ENCODE data around the gene RREB1.

Gene RREB1

GRCh38 chr6:7230956-7231713 lies 123.4 kb downstream of the RREB1 start:
- DNase-seq: no peak

DNA sequence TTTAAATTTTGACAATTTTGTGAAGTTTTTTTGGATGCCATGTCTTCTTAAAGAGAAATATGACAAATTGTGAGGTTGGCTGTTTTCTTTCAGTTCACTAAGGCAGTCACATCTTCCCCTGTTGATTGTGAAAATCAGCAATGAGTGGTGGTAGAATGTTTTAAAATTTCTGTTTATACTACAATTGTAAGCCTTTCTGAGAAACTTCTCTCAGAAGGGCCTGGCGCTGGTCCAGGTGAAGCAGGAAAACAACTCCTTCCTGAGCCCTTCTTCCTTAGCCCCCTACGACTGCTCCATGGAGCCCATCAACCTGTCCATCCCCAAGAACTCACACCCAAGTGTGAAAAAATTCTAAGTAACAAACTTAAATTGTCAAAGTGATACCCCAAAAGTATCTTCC lies 124.6 kb downstream of the RREB1 start:
- DNase-seq: no peak

DNA sequence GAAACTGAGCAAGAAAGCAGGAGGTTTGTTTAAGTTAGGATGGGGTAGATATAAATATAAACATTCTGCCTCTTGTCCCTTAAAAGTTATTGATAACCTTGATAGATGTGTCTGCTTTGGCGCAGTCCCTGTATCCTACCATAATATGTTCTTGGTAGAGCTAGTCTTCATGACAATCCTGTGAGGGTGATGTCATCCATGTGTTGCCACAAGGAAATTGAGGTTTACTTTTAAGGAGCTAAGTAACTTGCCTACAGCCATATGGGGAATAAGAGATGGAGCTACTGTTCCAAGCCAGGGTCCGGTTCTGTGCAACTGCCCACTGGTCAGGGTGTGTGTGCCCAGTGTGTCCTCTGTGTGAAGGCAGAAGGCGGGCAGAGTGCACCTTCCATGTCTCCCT lies 126.8 kb downstream of the RREB1 start:
- no peak for DNase-seq

GRCh38 chr6:7235712-7236305 lies 128.0 kb downstream of the RREB1 start:
- no peak for DNase-seq

GRCh38 chr6:7236306-7237209 lies 128.8 kb downstream of the RREB1 start:
- DNase-seq: no peak

- DNase-seq: no peak
Observed at GRCh38 chr6:7237653-7238188, 130.0 kb downstream of the RREB1 start.

GRCh38 chr6:7238526-7238899 lies 130.8 kb downstream of the RREB1 start:
- no peak for DNase-seq

DNA sequence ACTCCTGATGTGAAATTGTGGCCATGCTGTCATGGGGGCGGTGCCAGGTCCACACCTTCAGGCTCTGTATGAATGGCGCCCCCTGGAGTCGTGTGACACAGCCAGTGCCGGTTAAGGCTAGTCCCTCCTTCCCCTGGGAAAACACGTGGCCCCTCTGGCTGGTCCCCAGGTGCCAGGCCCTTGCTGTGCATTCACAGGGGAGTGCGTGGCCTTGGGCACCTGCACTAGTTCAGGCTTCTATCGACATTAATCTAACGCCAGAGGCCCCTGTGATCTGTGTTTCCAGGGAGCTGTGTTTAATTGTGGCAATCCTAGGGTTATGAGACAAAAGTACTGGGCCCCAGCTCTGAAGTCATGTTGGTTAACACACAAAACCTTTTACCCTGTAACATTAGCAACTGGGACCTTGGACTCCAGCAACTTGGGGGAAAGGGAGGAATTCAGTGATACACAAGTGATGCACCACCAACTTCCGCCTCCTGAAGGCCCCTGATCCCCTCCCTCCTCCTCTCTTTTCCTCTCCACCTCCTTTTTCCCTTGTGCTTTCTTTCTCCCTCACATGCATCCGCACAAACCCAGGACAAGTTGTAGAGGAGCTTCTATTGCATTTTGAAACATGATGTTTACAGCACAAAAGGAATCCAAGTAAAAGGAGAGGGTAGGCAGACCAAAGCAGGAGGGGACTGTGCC lies 131.3 kb downstream of the RREB1 start:
- peak; percentile 87 to 90 for DNase-seq

DNA sequence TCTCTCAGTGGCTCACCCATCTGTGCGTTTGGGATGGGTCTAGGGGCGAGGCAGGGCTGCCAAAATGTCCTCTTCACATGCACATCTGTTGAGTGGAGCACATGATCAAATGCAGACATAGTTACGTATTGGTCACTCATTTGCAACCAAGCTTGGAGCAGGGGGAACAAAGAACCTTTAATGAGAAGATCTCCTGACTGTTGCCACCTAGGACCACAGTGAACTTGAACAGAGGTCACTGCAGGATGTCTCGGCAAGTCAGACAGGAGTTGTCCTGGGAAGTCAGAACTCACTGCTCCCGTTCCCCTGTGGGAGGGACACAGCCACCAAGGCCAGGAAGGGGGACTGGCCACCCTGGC lies 131.8 kb downstream of the RREB1 start:
- DNase-seq: no peak

- no peak for DNase-seq
Observed at GRCh38 chr6:7240351-7240750, 132.6 kb downstream of the RREB1 start.

- DNase-seq: no peak
Observed at GRCh38 chr6:7241160-7241559, 133.4 kb downstream of the RREB1 start.

- no peak for DNase-seq
Observed at GRCh38 chr6:7241709-7242645, 134.2 kb downstream of the RREB1 start.

GRCh38 chr6:7242835-7243178 lies 135.0 kb downstream of the RREB1 start:
- no peak for DNase-seq

DNA sequence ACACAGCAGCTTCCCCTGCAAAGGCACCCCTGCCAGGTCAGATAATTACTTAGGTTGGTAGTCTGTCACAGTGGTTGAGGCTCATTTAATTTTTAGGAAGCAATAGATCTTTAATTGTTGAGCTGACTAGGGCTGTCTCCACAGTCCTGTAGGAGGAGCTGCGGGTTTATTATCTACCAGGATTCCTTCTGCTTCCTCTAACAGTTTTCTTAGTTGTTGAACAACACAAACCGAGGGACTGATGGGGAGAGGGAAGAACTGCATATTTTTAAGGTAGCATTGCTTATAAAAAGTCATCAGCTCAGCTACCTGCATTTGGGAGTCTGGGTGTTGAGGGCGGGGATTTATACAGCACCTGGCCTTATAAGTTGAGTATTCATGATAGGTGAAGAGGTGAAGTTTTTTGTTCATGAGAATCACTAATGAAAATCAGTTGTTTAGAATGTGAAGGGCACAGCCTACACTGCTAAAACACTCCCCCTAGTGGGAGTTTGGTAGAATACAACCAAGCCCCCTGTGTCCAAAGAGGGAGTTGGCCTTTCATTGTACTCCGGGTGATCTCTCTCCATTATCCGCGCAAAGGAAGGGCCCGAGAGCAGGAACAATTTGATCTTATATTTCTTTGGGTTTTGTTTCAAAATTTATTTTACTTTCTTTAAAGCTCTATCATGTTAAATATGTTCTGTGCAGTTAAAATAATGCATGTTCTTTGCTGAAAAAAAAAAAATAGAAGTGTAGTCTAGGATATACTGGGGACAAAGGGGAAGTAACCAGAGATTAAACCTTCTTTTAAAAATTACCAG lies 135.6 kb downstream of the RREB1 start:
- DNase-seq: peak; percentile 39 to 42

DNA sequence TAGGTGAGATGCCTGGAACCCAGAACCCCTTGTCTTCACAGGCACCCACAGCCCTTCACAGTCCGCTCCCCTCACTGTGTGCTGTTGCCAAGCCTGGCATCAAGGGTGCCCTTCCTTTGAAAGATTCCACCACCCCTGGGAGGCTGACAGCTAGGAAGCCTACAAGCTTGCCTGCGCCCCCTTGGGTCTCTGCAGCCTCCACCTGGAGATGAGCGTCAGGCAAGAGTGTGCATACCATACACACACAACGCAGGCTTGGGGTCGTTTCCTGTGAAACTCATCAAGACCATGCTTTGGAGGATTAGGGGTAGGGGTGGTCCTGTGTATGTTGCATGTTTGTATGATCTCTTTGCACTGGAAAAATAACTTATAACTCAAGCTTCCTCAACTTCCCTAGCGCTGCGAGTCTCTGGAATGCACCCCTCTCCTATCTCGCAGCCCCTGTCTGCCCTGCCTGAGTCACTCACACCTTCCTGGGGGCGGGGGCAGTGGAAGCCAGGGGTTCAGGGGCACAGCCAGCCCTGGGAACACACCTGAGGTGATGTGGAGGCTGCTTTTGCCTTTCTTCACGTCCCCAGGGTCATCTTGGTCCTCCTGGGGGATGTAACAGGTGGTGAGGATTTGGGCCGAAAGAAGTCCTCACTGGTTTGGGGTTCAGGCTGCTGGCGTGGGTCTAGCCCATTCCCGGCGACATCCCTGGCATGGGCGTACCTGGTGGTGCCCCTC lies 138.1 kb downstream of the RREB1 start:
- DNase-seq: no peak

DNA sequence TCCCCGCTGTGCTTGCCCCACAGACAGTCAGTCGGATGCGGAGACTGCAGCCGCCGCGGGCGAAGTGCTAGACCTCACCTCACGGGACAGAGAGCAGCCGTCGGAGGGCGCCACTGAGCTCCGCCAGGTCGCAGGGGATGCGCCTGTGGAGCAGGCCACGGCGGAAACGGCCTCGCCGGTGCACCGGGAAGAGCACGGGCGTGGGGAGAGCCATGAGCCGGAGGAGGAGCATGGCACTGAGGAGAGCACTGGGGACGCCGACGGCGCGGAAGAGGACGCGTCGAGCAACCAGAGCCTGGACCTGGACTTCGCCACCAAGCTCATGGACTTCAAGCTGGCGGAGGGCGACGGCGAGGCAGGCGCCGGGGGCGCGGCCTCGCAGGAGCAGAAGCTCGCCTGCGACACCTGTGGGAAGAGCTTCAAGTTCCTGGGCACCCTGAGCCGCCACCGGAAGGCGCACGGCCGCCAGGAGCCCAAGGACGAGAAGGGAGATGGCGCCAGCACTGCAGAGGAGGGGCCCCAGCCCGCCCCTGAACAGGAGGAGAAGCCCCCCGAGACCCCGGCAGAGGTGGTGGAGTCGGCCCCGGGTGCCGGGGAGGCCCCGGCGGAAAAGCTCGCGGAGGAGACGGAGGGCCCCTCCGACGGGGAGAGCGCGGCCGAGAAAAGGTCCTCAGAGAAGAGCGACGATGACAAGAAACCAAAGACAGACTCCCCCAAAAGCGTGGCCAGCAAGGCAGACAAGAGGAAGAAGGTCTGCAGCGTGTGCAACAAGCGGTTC lies 138.8 kb downstream of the RREB1 start:
- no peak for DNase-seq

GRCh38 chr6:7247179-7247456 lies 139.4 kb downstream of the RREB1 start:
- no peak for DNase-seq

- no peak for DNase-seq
Observed at GRCh38 chr6:7247828-7248227, 140.1 kb downstream of the RREB1 start.

GRCh38 chr6:7249391-7249790 lies 141.6 kb downstream of the RREB1 start:
- no peak for DNase-seq

All from activated T-cell treated with anti-CD3 and anti-CD28 coated beads, Interleukin-2, amount 50 U/mL, for 48 hours (primary cell).